HL-60 (cell line): ENCODE measurements around the gene SLC39A2.

Source experiments
- CTCF ChIP-seq: IDR thresholded peaks from one replicate; pipeline ENCODE4 v1.5.1; 2011; ENCODE audit warnings: low read length, control low read depth, inconsistent platforms; ENCODE audit not compliant: insufficient read depth
- POLR2AphosphoS5 ChIP-seq: IDR thresholded peaks from 2 replicates; pipeline ENCODE4 v1.6.1; 2012; ENCODE audit warnings: low read depth
- REST ChIP-seq: IDR thresholded peaks from 2 replicates; pipeline ENCODE4 v1.6.1; 2012; ENCODE audit warnings: low read depth; ENCODE audit not compliant: insufficient replicate concordance

GRCh38 chr14:21016413-21017190 is 17.5 kb downstream of the SLC39A2 start:
- no peak for TF ChIP-seq REST
- no peak for TF ChIP-seq POLR2AphosphoS5
- no peak for TF ChIP-seq CTCF
